Activated CD8-positive, alpha-beta memory T cell treated with anti-CD3 and anti-CD28 coated beads, Interleukin-2, amount 50 U/mL, for 4 hours (primary cell): ENCODE data around the gene MLF1.
"Not testable (repeated sequence)": the region's sequence is repeated elsewhere in the genome, so short reads cannot be mapped to it uniquely, and the experiment has no call there.

ENCODE experiments used
- DNase-seq: peaks from one replicate; pipeline ENCODE4 v3.0.0-alpha.2; 2020

The MLF1 gene, protein sequence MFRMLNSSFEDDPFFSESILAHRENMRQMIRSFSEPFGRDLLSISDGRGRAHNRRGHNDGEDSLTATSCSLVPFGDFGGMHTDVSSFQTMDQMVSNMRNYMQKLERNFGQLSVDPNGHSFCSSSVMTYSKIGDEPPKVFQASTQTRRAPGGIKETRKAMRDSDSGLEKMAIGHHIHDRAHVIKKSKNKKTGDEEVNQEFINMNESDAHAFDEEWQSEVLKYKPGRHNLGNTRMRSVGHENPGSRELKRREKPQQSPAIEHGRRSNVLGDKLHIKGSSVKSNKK

DNA sequence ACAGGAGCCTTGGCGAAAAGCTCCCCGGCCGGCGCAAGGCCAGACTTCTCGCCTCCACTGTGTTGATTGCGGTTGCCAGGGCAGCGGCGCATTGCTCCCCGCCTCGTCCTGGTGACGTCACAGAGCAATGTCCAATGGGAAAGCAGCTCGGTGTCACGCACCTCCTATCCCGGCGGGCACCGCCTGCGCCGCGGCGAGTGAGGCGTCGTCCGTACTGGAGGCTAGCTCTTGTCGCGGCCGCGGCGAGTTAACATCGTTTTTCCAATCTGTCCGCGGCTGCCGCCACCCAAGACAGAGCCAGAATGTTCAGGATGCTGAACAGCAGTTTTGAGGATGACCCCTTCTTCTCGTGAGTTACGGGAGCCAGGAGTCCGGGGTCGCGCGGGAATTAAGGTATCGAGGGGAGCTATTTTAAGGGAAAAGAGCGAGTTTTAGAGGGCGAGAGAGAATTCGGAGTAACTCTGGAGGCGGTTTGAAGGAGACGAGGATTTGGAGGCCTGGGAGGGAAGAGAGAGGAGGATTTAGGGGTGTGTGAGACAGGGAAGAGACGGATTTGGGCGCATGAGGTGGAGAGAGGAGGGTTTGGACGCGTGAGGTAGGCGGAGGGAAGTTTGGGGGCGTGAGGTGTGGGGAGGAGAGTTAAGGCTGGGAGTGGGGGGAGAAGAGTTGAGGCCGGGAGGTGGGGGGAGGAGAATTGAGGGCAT is at the start of gene MLF1:
Gene MLF1, plus strand, starts transcription at position 196 of the 704 bp plus-strand sequence. Its CDS starts 107 bp downstream, at position 303.
- DNase-seq, result peak; percentile 74

DNA sequence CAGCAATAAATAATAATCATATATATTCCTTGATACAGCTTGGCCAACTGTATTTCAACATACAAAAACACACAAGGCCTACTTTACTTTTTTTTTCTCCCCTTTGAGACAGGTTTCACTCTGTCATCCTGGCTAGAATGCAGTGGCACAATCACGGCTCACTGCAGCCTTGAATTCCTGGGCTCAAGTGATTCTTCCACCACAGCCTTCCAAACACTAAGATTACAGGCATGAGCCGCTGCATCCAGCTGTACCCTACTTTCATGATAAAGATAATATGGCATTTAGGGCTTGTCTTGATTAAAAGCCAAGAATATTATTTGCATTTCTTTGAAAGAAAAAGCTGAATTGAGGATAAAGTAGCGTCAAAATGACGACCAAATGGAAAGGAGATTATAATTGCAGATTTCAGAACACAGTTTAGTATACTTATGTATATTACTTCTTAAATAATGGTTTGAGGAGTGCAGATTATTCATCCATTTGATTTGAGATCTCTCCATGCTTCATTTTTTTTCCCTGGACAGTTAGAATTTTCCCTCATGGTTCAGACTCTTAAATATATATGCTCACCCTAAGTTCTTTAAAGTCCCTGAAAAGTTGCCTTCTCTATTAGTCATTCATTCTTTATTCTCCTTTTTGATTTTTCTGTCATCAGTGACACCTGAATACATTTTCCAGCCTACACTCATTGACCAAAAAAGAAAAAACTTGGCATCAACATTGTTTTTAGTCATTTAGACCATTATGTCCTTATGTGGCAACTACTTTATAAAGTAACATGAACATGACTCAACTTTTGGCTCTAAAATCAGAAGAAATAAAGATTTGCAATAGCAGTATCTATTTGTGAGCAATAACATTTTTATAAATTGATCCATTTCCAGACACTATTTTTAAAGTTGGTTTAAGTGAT is 48.5 kb upstream of the MLF1 start:
- no peak for DNase-seq

DNA sequence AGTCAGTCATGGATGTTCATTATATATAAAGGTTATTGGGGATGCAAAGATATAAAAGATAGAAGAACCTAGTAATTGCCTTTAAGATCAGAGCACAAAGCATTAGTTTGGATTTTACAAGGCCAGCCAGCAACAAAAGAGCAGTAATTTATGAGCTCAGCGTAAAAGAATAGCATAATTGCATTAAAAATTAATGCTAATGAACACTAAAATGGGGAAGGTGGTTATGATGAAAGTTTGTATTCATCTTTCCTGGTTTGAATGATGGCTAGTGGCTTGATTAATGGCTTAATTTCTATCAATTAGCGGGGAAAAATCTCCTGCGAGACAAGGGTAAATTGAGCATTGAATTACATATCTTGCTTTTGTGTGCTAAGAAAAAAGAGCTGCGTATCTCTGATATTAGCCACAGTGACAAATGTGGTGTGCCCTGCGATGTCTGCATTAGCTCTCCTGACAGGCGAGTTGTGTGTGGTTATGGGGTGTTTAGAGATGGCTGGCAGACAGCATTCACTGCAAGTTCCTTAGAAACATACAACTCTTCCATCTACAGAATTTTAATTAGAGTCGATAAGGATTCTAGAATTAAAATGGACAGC is 42.8 kb upstream of the MLF1 start:
- DNase-seq, result no peak

DNA sequence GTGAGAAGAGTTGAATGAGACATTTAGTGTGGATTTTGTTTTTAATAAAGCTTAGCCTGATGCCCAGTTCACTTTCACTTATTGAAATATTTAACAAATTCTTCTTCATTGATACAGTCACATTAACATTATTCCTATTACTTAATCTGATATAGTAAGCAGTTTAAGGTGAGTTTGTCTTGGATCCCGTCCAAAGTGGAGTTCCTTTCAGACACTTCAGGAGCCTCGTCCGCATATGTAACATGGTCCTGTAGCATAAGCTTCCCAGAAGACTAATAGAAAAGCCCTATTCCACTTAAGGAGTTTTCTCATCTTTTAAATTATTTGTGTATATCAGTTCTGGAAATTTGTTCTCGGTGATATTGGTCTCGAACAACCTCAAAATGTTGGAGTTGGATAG is 39.7 kb upstream of the MLF1 start:
- DNase-seq, result no peak

DNA sequence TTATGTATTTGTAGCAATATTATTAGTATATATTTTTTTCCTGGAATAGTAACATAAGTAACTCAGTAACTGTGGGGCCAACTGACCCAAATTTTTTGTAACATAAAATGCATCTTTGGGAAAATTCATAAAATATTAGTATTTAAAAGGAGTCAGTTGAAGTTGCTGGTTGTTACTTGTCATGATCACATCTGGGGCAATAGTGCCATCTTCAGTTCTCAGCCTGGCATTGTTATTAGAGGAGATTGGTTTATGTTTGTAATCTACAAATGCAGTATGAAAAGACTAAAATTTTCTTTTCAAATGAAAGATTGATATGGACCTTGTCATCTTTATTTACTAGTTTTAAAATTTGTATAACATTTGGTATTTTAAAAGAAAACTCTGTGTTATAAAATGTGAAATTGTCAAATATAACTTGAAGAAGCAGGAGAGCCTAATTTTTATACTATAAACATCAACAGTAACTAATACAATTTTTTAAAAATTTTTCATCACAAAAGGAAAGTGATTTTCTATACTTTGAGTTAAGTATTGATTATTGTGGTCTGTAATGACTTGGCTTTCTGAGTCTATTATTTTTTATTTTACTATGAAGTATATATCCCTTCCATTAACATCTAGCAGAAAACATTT is 38.8 kb upstream of the MLF1 start:
- no peak for DNase-seq

DNA sequence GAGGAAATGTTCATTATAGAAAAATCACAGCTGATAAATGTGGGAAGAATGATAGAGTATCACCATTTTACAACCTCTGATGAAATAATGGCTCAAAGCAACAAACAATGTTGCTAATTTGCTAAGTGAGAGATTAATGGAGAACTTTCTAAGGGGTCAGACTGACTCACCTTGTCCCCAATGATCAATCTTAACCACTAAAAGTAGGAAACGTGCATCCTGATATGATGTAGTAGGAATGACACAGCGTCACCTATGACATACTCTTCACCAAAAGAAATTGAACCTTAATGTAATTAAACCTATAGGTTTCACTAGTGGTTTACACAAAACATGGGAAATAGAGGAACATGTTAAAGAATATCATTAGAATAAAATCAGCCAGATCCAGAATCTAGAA is 35.1 kb upstream of the MLF1 start:
- no peak for DNase-seq

DNA sequence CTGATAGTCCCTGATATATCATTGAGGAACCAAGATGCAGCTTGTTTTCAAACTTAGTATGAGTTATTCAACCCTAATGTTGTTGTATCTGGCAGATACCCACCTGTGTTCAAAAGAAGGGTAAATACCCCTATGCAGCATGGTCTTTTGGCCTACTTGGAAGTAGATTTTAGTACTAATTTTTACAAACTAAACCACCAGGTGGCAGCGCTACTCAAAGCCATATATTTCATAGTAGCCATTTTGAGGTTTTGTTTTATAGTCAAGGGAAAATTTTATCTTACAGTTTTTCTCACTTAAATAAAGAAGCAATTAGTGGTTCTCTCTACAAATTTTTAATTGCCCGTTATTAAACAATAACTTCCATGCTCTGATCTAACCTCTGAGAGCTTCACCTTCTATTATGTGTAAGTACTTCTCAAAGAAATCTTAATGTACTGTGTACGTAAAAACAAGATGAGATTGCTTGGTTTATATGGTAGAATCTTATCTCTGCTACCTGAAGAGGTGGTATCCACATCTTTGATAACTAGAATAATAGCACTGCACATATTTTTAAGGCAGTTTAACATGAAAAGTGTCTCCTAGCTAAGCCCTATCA is 31.5 kb upstream of the MLF1 start:
- peak; percentile 25 for DNase-seq

DNA sequence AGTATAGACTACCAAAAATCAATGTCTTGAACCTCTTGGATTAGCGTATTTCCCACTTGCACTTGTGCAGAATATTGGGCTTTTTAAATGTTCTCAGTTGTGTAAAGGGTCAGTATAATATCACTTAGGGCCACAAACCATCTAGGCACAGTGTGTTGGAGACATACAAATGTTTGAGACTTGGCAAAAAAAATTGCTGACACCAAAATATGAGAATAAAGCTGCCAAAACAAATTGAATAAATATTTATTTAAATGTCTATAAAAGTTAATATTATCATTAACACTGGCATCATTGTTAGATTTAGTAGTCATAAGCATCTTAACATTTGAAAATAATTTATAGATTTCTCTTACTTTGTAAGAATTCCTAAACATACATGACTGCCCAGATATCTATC is 30.9 kb upstream of the MLF1 start:
- DNase-seq, result no peak

DNA sequence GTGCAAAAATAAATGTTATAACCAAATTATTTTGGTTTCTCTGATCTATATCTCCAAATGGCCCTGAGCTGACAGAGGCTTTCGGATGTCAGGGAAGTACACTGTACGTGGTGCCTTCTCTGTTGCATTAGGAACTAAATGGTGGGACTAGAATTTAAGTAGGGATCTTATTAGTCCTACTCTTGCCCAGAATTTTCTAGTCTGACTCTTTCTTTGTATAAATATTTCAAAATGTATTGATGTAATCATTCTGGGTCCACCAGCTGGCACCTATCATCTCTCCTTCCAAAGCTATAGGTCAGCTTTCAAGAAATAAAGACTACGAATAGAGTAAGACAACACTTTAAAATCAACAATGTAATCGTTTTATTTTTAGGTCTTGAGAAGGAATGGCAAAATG is 22.3 kb upstream of the MLF1 start:
- DNase-seq, result no peak

DNA sequence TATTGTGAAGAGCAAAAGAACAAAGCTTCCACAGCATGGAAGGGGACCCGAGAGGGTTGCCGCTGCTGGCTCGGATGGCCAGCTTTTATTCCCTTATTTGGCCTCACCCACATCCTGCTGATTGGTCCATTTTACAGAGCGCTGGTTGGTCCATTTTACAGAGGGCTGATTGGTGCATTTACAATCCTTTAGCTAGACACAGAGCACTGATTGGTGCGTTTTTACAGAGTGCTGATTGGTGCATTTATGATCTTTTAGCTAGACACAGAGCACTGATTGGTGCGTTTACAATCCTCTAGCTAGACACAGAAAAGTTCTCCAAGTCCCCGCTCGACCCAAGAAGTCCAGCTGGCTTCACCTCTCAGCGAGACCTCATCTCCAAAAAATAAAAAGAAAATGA is 21.1 kb upstream of the MLF1 start:
- DNase-seq, result not testable (repeated sequence)

DNA sequence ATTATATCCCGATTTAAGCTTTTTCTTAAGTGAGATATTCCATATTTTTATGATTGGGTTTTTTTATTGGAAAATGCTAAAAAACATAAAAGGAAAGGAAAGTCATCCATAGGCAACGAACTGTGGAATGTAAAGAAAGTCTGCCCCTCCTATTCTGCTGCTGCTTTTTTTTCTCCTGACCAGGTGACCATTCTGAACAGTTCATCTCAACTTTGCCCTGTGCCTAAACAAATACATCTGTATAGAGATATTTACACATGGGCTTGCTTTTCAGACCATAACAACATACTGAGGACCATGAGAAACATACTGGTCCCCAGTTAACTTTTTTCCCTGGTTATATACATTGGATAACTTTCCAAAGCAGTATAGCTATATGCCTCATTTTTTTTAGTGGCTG is 18.9 kb upstream of the MLF1 start:
- no peak for DNase-seq

DNA sequence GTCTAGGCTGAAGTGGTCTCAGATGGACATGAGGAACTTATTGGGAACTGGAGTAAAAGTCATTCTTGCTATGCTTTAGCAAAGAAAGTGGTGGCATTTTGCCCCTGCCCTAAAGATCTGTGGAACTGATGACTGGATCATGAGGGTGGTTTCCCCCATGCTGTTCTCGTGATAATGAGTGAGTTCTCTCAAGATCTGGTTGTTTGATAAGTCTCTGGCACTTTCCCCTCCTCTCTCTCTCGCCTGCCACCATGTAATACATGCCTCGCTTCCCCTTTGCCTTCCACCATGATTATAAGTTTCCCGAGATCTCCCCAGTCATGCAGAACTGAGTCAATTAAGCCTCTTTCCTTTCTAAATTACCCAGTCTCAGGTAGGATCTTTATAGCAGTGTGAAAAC is 11.5 kb upstream of the MLF1 start:
- no peak for DNase-seq

DNA sequence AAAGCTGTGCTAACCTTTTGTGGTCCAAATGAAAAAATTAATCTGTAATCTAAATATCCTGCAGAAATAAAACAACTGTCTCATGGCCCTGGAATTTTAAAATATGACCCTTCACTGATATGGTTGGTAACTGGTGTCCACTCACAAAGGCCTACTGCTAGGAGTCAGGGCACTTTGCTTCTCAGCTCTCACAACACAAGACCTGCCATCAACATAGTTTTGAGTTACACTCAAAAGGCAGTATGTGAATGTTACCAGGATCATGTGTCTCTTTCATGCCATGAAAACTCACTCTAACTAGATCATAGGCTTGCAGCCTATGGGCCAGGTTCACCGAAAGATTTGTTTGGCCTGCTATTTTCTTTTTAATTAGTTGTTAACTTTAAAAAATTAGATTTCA is 10.0 kb upstream of the MLF1 start:
- no peak for DNase-seq

DNA sequence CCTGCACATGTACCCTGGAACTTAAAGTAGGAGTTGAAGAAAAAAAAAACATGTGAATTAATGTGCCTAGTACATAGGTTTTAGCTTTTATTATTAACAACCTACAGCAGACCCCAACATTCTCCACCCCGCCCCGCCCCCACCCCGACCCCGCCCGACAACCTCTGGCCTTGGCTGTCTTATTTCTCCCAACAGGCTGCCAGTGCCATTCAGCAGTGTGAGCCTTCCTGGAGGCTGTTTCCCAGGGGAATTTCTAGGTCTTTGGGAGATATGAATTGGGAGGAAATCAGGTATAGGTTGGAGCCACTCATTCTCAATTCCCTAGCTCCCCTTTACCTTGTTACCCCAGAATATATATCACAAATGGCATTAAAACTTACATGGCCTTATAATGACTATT is 8.3 kb upstream of the MLF1 start:
- no peak for DNase-seq

DNA sequence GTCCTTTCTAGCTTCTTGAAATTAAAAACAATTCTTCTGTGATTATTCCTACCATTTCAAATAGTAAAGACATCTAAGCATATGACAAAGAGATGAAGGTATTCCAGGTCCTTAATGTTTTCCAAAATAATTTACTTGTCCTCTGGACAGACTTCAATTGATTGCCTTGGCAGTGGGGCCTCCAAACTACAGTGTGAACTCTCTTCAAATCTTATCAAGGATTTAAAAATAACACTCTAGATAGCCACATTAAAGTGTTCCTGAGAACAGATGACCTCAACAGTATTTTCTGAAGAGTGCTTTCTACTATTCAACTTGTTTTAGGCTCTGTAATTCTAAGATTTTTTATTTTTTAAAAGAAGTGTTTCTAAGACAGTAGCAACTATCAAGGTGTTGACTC is 7.9 kb upstream of the MLF1 start:
- no peak for DNase-seq

DNA sequence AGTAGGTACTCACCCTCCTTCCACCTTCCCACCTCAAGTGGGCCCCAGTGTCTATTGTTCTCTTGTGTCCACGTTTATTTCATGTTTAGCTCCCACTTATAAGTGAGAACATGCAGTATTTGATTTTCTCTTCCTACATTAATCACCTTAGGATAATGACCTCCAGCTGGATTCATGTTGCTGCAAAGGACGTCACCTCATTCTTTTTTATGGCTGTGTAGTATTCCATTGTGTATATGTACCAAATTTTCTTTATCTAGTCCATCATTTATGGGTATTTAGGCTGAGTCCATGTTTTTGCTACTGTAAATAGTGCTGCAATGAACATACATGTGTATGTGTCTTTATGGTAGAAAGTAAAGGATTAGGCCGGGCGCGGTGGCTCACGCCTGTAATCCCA is 5.9 kb upstream of the MLF1 start:
- DNase-seq, result no peak

DNA sequence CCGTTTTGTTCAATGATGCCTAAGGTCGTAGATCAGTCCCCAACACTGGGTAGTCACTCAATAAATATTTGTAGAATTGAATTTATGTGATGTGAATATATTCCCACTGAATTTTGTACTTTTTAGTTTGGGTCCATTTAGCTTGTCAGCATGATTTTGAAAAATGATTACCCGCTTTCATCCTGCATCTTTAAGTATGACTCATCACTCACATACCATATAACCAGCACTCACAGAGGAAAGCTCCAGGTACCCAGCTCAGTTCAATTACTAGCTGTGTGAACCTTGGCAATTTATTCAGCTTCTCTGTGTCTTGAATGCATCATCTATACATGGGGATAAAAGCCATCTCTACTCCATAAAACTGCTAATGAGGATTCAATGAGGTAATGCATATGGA is 2.2 kb upstream of the MLF1 start:
- DNase-seq, result no peak

DNA sequence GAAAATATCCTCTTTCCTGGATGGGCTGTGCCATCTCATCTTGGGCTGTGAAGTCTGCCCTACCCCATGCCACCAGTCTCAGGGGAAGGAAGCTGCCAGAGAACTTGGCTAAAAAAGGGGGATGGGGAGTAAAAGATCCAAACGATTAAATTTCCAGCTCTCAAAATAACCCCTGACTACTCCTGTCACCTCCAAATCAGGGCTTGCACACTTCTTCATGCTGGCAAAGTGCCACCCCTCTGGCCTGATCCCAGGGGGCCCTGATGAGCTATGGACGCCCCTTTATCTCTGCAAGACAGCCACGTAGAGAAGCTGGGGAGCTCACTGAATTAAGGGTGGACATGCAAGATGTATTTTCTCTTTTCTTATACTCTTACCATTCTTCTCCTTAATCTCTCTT is 1.2 kb upstream of the MLF1 start:
- DNase-seq, result no peak

DNA sequence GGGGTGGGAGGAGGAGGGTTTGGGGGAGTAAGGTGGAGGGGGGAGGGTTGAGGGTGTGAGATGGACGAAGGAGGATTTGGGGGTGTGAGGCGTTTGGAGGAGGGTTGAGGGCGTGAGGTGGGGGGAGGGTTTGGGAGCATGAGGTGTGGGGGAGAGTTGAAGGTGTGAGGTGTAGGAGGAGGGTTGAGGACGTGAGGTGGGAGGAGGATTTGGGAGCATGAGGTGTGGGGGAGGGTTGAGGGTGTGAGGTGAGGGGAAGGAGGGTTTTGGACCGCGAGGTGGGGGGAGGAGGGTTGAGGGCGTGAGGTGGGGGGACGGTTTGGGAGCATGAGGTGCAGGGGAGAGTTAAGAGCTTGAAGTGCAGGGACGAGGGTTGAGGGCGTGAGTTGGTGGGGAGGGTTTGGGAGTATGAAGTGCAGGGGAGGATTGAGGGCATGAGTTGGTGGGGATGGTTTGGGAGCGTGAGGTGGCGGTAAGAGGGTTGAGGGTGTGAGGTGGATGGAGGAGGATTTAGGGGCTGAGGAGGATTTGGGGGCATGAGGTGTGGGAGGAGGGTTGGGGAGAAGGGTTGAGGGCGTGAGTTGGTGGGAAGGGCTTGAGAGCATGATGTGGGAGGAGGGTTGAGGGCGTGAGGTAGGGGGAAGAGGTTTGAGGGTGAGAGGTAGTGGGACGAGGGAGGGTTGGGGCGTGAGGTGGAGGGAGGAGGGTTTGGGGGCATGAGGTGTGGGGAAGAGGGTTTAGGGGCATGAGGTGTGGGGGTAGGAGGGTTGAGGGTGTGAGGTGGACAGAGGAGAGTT is 1.2 kb downstream of the MLF1 start:
- DNase-seq, result no peak

DNA sequence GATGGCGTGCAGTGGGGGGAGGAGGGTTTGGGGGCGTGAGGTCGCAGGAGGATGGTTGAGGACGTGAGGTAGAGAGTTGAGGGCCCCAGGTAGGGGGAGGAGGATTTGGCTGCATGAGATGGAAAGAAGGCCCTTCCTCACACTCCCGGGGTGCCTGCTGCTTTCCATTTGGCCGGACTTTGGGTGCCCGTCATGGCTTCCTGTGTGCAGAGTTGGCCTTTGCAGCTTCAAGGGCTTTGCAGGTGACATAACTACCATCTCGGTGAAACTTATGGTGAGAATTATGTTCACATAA is 1.7 kb downstream of the MLF1 start:
- DNase-seq, result no peak

DNA sequence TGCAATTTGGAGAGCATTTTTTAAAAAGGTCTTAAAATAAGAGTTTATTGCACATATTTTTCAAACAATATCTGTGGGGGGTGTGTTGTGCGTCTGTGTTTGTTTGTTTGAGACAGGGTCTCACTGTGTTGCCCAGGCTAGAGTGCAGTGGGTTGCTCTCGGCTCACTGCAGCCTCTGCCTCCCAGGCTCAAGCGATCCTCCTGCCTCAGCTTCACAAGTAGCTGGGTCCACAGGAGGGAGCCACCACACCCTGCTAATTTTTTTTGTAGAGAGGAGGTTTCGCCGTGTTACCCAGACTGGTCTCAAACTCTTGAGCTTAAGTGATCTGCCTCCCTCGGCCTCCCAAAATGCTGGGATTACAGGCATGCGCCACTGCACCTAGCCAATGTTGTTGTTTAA is 2.7 kb downstream of the MLF1 start:
- no peak for DNase-seq

DNA sequence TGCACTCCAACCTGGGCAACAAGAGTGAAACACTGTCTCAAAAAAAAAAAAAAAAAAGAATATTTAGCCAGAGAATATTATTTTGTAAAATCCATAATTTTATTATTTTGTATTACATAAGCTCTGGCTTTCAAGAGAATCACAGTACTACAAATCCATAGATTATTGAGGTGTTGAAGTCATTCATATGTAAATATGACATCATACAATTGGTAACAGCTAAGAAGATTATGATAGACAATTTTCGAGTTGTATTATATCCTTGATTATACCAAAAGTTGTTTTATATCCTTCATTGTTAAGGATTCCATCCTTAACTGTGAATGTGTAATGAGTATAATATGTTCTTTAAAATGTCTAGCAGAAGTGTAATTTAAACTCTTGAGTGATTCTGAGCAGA is 3.7 kb downstream of the MLF1 start:
- DNase-seq, result no peak
